K562 (cell line): ENCODE results near the gene NLK. TPM values are rescaled to one million over a fixed set of nuclear protein-coding genes. Genes with fewer than 3 reads are reported as not detected.

Experiments
- BCL6 ChIP-seq: fragments of 250-450 bp; sonication (Bioruptor Pico); IDR thresholded peaks from 2 replicates; pipeline ENCODE4 v1.4.0; 2020
- CREM ChIP-seq: IDR thresholded peaks from 2 replicates; pipeline ENCODE4 v1.6.1; 2014; ENCODE audit warnings: antibody characterized with exemption, low read depth
- HLTF ChIP-seq: fragments of 450-650 bp; IDR thresholded peaks from 2 replicates; pipeline ENCODE4 v1.6.1; 2016
- ILK ChIP-seq: fragments of 450-650 bp; IDR thresholded peaks from 2 replicates; pipeline ENCODE4 v1.6.1; 2016; ENCODE audit warnings: missing genetic modification characterization, low read depth, mild to moderate bottlenecking, missing compliant biosample characterization, moderate library complexity, borderline replicate concordance
- JUNB ChIP-seq: fragments of 450-650 bp; formaldehyde crosslinking; conservative IDR thresholded peaks from 2 replicates; pipeline ENCODE4 v1.4.0; 2020; ENCODE audit warnings: mild to moderate bottlenecking
- MAFK ChIP-seq: IDR thresholded peaks from 2 replicates; pipeline ENCODE4 v1.6.1; 2011; ENCODE audit warnings: low read length, improper control_type of control experiment
- PCBP2 ChIP-seq: fragments of 200-400 bp; formaldehyde crosslinking; IDR thresholded peaks from 2 replicates; pipeline ENCODE4 v1.6.1; 2018; ENCODE audit warnings: low read length, low read depth, mild to moderate bottlenecking, moderate library complexity; ENCODE audit not compliant: poor library complexity, severe bottlenecking
- SIN3B ChIP-seq: fragments of 450-650 bp; IDR thresholded peaks from 2 replicates; pipeline ENCODE4 v1.6.1; 2017; ENCODE audit warnings: low read depth, mild to moderate bottlenecking, moderate library complexity
- ZNF134 ChIP-seq: fragments of 250-450 bp; sonication (Bioruptor Pico); conservative IDR thresholded peaks from 2 replicates; pipeline ENCODE4 v1.4.0; 2020
- ZNF444 ChIP-seq: fragments of 250-450 bp; sonication (Bioruptor Pico); IDR thresholded peaks from 2 replicates; pipeline ENCODE4 v1.4.0; 2020; ENCODE audit warnings: mild to moderate bottlenecking, moderate library complexity
- polyA plus RNA-seq, 8 experiments: library from polyadenylated mRNA; depleted of rRNA in 4 of 8; stranded (reverse) in 5 of 8; unstranded in 3 of 8; fragments of >200 nt; fragmentation: Nextera tagmentation in 2 of 8; fragmentation: Illumina TruSeq in 1 of 8; extraction: Ambion mirVana in 2 of 8; extraction: Trizol in 1 of 8; gene quantifications; 2 replicates each; pipeline versions ENCODE4 v1.2.1 to v1.2.3, GENCODE V29; 2011 to 2014; ENCODE audit warnings: inconsistent platforms in 1 of 8, missing spikeins in 1 of 8
- total RNA-seq, 7 experiments: library from RNA; depleted of rRNA in 6 of 7; stranded (reverse); fragments of >200 nt in 6 of 7; fragmentation: Illumina TruSeq in 2 of 7; extraction: Trizol in 2 of 7; gene quantifications; 2 replicates each; pipeline versions ENCODE4 v1.2.1 to v1.2.3, GENCODE V29; 2011 to 2021; ENCODE audit warnings: low replicate concordance in 1 of 7
- TF ChIP-seq, protein P1 (sequence below): fragments of 450-650 bp; IDR thresholded peaks from 2 replicates; pipeline ENCODE4 v1.6.1; 2016; ENCODE audit warnings: borderline replicate concordance
- TF ChIP-seq, protein P2 (sequence below): fragments of 450-650 bp; IDR thresholded peaks from 2 replicates; pipeline ENCODE4 v1.6.1; 2016; ENCODE audit warnings: low read depth
- TF ChIP-seq, protein P3 (sequence below): fragments of 200-800 bp; sonication (Bioruptor generic); IDR thresholded peaks from 2 replicates; pipeline ENCODE4 v1.6.1; 2017; ENCODE audit warnings: missing genetic modification characterization, missing compliant biosample characterization
- TF ChIP-seq, protein P4 (sequence below): fragments of 250-450 bp; sonication (Bioruptor Pico); IDR thresholded peaks from 2 replicates; pipeline ENCODE4 v1.4.0; 2020; ENCODE audit warnings: mild to moderate bottlenecking
- TF ChIP-seq, protein P5 (sequence below): fragments of 450-650 bp; IDR thresholded peaks from 2 replicates; pipeline ENCODE4 v1.6.1; 2017; ENCODE audit warnings: mild to moderate bottlenecking, moderate library complexity

Gene NLK
- total and polyA plus RNA-seq, 9 of the 15 experiments (the other 6 are each of a cell fraction or from before 2014, with no cell fraction given), result 10.9 to 59.6 (median 26.7) TPM

DNA sequence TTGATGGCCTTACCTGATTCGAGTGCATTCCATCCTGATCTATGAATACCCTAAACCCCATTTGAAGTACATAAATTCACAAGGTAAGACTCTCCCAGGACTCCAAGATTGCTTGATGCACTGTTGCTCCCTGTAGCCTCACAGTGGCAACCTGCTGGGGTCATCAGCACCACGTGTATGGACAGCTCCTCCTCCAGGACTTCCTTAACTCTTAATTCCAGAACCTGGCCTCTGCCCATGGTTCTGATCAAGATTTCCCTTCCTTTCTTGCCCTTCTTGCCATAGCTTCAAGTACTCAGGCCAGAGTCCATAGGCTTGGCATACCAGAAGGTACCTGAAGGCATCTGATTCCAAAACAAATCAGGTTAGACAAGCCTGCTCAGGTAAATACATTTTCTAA, 34.0 kb upstream of the NLK start (continued):
- no peak for TF ChIP-seq ILK (tag)
- TF ChIP-seq CREM, result peak; percentile 59; the same call in 1 of the 2 replicates
- TF ChIP-seq HLTF, result no peak
- TF ChIP-seq, protein P1, sequence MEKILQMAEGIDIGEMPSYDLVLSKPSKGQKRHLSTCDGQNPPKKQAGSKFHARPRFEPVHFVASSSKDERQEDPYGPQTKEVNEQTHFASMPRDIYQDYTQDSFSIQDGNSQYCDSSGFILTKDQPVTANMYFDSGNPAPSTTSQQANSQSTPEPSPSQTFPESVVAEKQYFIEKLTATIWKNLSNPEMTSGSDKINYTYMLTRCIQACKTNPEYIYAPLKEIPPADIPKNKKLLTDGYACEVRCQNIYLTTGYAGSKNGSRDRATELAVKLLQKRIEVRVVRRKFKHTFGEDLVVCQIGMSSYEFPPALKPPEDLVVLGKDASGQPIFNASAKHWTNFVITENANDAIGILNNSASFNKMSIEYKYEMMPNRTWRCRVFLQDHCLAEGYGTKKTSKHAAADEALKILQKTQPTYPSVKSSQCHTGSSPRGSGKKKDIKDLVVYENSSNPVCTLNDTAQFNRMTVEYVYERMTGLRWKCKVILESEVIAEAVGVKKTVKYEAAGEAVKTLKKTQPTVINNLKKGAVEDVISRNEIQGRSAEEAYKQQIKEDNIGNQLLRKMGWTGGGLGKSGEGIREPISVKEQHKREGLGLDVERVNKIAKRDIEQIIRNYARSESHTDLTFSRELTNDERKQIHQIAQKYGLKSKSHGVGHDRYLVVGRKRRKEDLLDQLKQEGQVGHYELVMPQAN, result peak; percentile 64; the same call in 1 of the 2 replicates
- TF ChIP-seq PCBP2, result no peak
- TF ChIP-seq, protein P2, sequence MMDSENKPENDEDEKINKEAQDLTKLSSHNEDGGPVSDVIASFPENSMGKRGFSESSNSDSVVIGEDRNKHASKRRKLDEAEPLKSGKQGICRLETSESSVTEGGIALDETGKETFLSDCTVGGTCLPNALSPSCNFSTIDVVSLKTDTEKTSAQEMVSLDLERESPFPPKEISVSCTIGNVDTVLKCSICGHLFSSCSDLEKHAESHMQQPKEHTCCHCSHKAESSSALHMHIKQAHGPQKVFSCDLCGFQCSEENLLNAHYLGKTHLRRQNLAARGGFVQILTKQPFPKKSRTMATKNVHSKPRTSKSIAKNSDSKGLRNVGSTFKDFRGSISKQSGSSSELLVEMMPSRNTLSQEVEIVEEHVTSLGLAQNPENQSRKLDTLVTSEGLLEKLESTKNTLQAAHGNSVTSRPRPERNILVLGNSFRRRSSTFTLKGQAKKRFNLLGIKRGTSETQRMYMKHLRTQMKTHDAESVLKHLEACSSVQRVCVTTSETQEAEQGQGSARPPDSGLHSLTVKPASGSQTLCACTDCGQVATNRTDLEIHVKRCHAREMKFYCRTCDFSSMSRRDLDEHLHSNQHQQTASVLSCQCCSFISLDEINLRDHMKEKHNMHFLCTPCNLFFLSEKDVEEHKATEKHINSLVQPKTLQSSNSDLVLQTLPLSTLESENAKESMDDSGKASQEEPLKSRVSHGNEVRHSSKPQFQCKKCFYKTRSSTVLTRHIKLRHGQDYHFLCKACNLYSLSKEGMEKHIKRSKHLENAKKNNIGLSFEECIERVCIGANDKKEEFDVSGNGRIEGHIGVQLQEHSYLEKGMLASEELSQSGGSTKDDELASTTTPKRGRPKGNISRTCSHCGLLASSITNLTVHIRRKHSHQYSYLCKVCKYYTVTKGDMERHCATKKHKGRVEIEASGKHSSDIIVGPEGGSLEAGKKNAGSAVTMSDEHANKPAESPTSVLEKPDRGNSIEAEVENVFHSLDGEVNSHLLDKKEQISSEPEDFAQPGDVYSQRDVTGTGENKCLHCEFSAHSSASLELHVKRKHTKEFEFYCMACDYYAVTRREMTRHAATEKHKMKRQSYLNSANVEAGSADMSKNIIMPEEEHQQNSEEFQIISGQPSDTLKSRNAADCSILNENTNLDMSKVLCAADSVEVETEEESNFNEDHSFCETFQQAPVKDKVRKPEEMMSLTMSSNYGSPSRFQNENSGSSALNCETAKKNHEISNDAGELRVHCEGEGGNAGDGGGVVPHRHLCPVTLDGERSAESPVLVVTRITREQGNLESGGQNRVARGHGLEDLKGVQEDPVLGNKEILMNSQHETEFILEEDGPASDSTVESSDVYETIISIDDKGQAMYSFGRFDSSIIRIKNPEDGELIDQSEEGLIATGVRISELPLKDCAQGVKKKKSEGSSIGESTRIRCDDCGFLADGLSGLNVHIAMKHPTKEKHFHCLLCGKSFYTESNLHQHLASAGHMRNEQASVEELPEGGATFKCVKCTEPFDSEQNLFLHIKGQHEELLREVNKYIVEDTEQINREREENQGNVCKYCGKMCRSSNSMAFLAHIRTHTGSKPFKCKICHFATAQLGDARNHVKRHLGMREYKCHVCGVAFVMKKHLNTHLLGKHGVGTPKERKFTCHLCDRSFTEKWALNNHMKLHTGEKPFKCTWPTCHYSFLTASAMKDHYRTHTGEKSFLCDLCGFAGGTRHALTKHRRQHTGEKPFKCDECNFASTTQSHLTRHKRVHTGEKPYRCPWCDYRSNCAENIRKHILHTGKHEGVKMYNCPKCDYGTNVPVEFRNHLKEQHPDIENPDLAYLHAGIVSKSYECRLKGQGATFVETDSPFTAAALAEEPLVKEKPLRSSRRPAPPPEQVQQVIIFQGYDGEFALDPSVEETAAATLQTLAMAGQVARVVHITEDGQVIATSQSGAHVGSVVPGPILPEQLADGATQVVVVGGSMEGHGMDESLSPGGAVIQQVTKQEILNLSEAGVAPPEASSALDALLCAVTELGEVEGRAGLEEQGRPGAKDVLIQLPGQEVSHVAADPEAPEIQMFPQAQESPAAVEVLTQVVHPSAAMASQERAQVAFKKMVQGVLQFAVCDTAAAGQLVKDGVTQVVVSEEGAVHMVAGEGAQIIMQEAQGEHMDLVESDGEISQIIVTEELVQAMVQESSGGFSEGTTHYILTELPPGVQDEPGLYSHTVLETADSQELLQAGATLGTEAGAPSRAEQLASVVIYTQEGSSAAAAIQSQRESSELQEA, result no peak
- no peak for TF ChIP-seq JUNB (CRISPR knock-in tag)
- no peak for TF ChIP-seq BCL6 (CRISPR knock-in tag)
- TF ChIP-seq MAFK, result no peak
- TF ChIP-seq, protein P3, sequence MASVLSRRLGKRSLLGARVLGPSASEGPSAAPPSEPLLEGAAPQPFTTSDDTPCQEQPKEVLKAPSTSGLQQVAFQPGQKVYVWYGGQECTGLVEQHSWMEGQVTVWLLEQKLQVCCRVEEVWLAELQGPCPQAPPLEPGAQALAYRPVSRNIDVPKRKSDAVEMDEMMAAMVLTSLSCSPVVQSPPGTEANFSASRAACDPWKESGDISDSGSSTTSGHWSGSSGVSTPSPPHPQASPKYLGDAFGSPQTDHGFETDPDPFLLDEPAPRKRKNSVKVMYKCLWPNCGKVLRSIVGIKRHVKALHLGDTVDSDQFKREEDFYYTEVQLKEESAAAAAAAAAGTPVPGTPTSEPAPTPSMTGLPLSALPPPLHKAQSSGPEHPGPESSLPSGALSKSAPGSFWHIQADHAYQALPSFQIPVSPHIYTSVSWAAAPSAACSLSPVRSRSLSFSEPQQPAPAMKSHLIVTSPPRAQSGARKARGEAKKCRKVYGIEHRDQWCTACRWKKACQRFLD (CRISPR knock-in tag), result peak; percentile 95
- TF ChIP-seq, protein P4, sequence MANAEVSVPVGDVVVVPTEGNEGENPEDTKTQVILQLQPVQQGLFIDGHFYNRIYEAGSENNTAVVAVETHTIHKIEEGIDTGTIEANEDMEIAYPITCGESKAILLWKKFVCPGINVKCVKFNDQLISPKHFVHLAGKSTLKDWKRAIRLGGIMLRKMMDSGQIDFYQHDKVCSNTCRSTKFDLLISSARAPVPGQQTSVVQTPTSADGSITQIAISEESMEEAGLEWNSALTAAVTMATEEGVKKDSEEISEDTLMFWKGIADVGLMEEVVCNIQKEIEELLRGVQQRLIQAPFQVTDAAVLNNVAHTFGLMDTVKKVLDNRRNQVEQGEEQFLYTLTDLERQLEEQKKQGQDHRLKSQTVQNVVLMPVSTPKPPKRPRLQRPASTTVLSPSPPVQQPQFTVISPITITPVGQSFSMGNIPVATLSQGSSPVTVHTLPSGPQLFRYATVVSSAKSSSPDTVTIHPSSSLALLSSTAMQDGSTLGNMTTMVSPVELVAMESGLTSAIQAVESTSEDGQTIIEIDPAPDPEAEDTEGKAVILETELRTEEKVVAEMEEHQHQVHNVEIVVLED (CRISPR knock-in tag), result no peak
- TF ChIP-seq, protein P5, sequence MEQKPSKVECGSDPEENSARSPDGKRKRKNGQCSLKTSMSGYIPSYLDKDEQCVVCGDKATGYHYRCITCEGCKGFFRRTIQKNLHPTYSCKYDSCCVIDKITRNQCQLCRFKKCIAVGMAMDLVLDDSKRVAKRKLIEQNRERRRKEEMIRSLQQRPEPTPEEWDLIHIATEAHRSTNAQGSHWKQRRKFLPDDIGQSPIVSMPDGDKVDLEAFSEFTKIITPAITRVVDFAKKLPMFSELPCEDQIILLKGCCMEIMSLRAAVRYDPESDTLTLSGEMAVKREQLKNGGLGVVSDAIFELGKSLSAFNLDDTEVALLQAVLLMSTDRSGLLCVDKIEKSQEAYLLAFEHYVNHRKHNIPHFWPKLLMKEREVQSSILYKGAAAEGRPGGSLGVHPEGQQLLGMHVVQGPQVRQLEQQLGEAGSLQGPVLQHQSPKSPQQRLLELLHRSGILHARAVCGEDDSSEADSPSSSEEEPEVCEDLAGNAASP, result no peak
- no peak for TF ChIP-seq ZNF444 (CRISPR knock-in tag)
- TF ChIP-seq SIN3B, result no peak
- TF ChIP-seq ZNF134 (CRISPR knock-in tag), result no peak
